CD4-positive, alpha-beta T cell treated with Interleukin-6 at 100 ng/mL for 8 hours (primary cell): ENCODE data around the gene POU4F3.

Source experiments
- DNase-seq: peaks from one replicate; pipeline ENCODE4 v3.0.0-alpha.2; 2020; ENCODE audit warnings: mixed read lengths, low spot score

Gene POU4F3

GRCh38 chr5:146340260-146341081 is 1.8 kb downstream of the POU4F3 start:
- DNase-seq = no peak

GRCh38 chr5:146341854-146342253 is 3.2 kb downstream of the POU4F3 start:
- no peak for DNase-seq

GRCh38 chr5:146342519-146342881 is 3.9 kb downstream of the POU4F3 start:
- DNase-seq = no peak

GRCh38 chr5:146342882-146343865 is 4.5 kb downstream of the POU4F3 start:
- DNase-seq = no peak

GRCh38 chr5:146344155-146345118 is 5.8 kb downstream of the POU4F3 start:
- DNase-seq = no peak

GRCh38 chr5:146345240-146345577 is 6.6 kb downstream of the POU4F3 start:
- no peak for DNase-seq

- no peak for DNase-seq
Observed at GRCh38 chr5:146345578-146346366, 7.1 kb downstream of the POU4F3 start.

- DNase-seq = no peak
Observed at GRCh38 chr5:146357126-146357525, 18.5 kb downstream of the POU4F3 start.

GRCh38 chr5:146359836-146360235 is 21.2 kb downstream of the POU4F3 start:
- no peak for DNase-seq

- no peak for DNase-seq
Observed at GRCh38 chr5:146363161-146363874, 24.7 kb downstream of the POU4F3 start.

GRCh38 chr5:146365618-146366017 is 27.0 kb downstream of the POU4F3 start:
- no peak for DNase-seq

GRCh38 chr5:146366904-146367303 is 28.3 kb downstream of the POU4F3 start:
- no peak for DNase-seq

- no peak for DNase-seq
Observed at GRCh38 chr5:146368137-146368536, 29.5 kb downstream of the POU4F3 start.

GRCh38 chr5:146369691-146370090 is 31.1 kb downstream of the POU4F3 start:
- DNase-seq = no peak

- DNase-seq = no peak
Observed at GRCh38 chr5:146376821-146377220, 38.2 kb downstream of the POU4F3 start.

GRCh38 chr5:146378986-146379385 is 40.3 kb downstream of the POU4F3 start:
- DNase-seq = no peak

GRCh38 chr5:146380714-146381113 is 42.1 kb downstream of the POU4F3 start:
- DNase-seq = no peak

- no peak for DNase-seq
Observed at GRCh38 chr5:146388386-146388785, 49.7 kb downstream of the POU4F3 start.

GRCh38 chr5:146390469-146390868 is 51.8 kb downstream of the POU4F3 start:
- no peak for DNase-seq
